Liver (tissue), 9 donors: Measurements from ENCODE around the gene TRIP13. TPM values are rescaled to one million over a fixed set of nuclear protein-coding genes. Genes with fewer than 3 reads are reported as not detected.

Experiments
- DNase-seq: peaks from one replicate; pipeline ENCODE4 v3.0.0-alpha.2; 2017; ENCODE audit warnings: low spot score
- H3K27ac ChIP-seq, 2 donors: one replicate each; pipeline ENCODE4 v1.7.0; 2013; ENCODE audit warnings: inconsistent platforms in 2 of 2, low read length in 2 of 2, control low read depth in 1 of 2, low read depth in 1 of 2, mild to moderate bottlenecking in 1 of 2
- H3K27me3 ChIP-seq, 4 donors: one replicate each; pipeline versions ENCODE4 v1.6.1 to v1.7.0; 2013; ENCODE audit warnings: low read length in 3 of 4, inconsistent platforms in 1 of 4, mild to moderate bottlenecking in 1 of 4, moderate library complexity in 1 of 4; ENCODE audit not compliant: control insufficient read depth in 4 of 4, insufficient read depth in 4 of 4
- H3K36me3 ChIP-seq, 4 donors: one replicate each; pipeline versions ENCODE4 v1.6.1 to v1.7.0; 2013; ENCODE audit warnings: low read length in 3 of 4, mild to moderate bottlenecking in 3 of 4, low read depth in 1 of 4, moderate library complexity in 1 of 4; ENCODE audit not compliant: control insufficient read depth in 4 of 4, insufficient read depth in 3 of 4
- H3K4me1 ChIP-seq, 4 donors: one replicate each; pipeline versions ENCODE4 v1.6.1 to v1.7.0; 2013; ENCODE audit warnings: low read length in 3 of 4, mild to moderate bottlenecking in 3 of 4, moderate library complexity in 1 of 4; ENCODE audit not compliant: control insufficient read depth in 4 of 4, insufficient read depth in 4 of 4
- H3K4me3 ChIP-seq, 3 donors: one replicate each; pipeline versions ENCODE4 v1.6.1 to v1.7.0; 2013; ENCODE audit warnings: low read length in 3 of 3, control low read depth in 1 of 3, low read depth in 1 of 3, mild to moderate bottlenecking in 1 of 3
- H3K9ac ChIP-seq, 2 donors: one replicate each; pipeline ENCODE4 v1.7.0; 2013; ENCODE audit warnings: low read length in 2 of 2, mild to moderate bottlenecking in 2 of 2, moderate library complexity in 2 of 2, control low read depth in 1 of 2, low read depth in 1 of 2
- H3K9me3 ChIP-seq, 4 donors: one replicate each; pipeline versions ENCODE4 v1.6.1 to v1.7.0; 2013; ENCODE audit warnings: low read length in 3 of 4; ENCODE audit not compliant: control insufficient read depth in 4 of 4
- ATF3 ChIP-seq: IDR thresholded peaks from 2 replicates; pipeline ENCODE4 v1.6.1; 2016; ENCODE audit warnings: antibody characterized with exemption
- CTCF ChIP-seq: fragments of 150-350 bp; IDR thresholded peaks from 2 replicates; pipeline ENCODE4 v1.5.1; 2017; ENCODE audit warnings: improper control_type of control experiment, low read depth, low read length; ENCODE audit not compliant: missing input control
- EGR1 ChIP-seq, 2 donors: IDR thresholded peaks; 2 replicates each; pipeline ENCODE4 v1.6.1; 2016 to 2018; ENCODE audit warnings: antibody characterized with exemption in 2 of 2, low read depth in 2 of 2
- FOXA1 ChIP-seq: IDR thresholded peaks from 2 replicates; pipeline ENCODE4 v1.6.1; 2016; ENCODE audit warnings: antibody characterized with exemption
- FOXA2 ChIP-seq: IDR thresholded peaks from 2 replicates; pipeline ENCODE4 v1.6.1; 2016; ENCODE audit warnings: antibody characterized with exemption
- GABPA ChIP-seq, 2 donors: IDR thresholded peaks in 1 of 2; conservative IDR thresholded peaks in 1 of 2; 2 replicates each; pipeline ENCODE4 v1.6.1; 2016; ENCODE audit warnings: antibody characterized with exemption in 2 of 2, mild to moderate bottlenecking in 1 of 2, moderate library complexity in 1 of 2
- HNF4A ChIP-seq, 2 donors: conservative IDR thresholded peaks; 2 replicates each; pipeline ENCODE4 v1.6.1; 2016; ENCODE audit warnings: antibody characterized with exemption in 2 of 2, mild to moderate bottlenecking in 2 of 2
- HNF4G ChIP-seq: IDR thresholded peaks from 2 replicates; pipeline ENCODE4 v1.6.1; 2016; ENCODE audit warnings: antibody characterized with exemption
- JUND ChIP-seq, 2 donors: IDR thresholded peaks; 2 replicates each; pipeline ENCODE4 v1.6.1; 2016; ENCODE audit warnings: antibody characterized with exemption in 2 of 2
- NR2F2 ChIP-seq: IDR thresholded peaks from 2 replicates; pipeline ENCODE4 v1.6.1; 2016; ENCODE audit warnings: antibody characterized with exemption
- RAD21 ChIP-seq, 2 donors: IDR thresholded peaks; 2 replicates each; pipeline ENCODE4 v1.6.1; 2016; ENCODE audit warnings: antibody characterized with exemption in 2 of 2, mild to moderate bottlenecking in 2 of 2
- SP1 ChIP-seq: IDR thresholded peaks from 2 replicates; pipeline ENCODE4 v1.6.1; 2018; ENCODE audit warnings: antibody characterized with exemption, mild to moderate bottlenecking
- TAF1 ChIP-seq: conservative IDR thresholded peaks from 2 replicates; pipeline ENCODE4 v1.6.1; 2016; ENCODE audit warnings: antibody characterized with exemption, mild to moderate bottlenecking
- YY1 ChIP-seq: IDR thresholded peaks from 2 replicates; pipeline ENCODE4 v1.6.1; 2016; ENCODE audit warnings: antibody characterized with exemption, mild to moderate bottlenecking
- WGBS: extraction: QIAGEN DNeasy Blood & Tissue Kit; methylation state at CpG from one replicate; pipeline ENCODE4 v1.1.7; 2013; 5-methylcytosine and 5-hydroxymethylcytosine counted together
- polyA plus RNA-seq, 2 donors: library from polyadenylated mRNA; stranded (reverse) in 1 of 2; unstranded in 1 of 2; fragments of 200-250 nt in 1 of 2; fragments of >200 nt in 1 of 2; fragmentation: Nextera tagmentation in 1 of 2; extraction: Ambion mirVana in 1 of 2; gene quantifications; one replicate each; pipeline versions ENCODE4 v1.2.1 to v1.2.3, GENCODE V29; 2013 to 2015
- total RNA-seq, 2 donors: library from RNA; depleted of rRNA; stranded (reverse); fragments of >200 nt; gene quantifications; one replicate each; pipeline ENCODE4 v1.2.3, GENCODE V29; 2014
- TF ChIP-seq, protein P1 (sequence below): IDR thresholded peaks from 2 replicates; pipeline ENCODE4 v1.6.1; 2016; ENCODE audit warnings: antibody characterized with exemption
- TF ChIP-seq, protein P2 (sequence below): IDR thresholded peaks from 2 replicates; pipeline ENCODE4 v1.6.1; 2016; ENCODE audit warnings: antibody characterized with exemption, mild to moderate bottlenecking
- TF ChIP-seq, protein P3 (sequence below): IDR thresholded peaks from 2 replicates; pipeline ENCODE4 v1.6.1; 2016; ENCODE audit warnings: antibody characterized with exemption
- donor health status: healthy.
- donor health status: healthy.
- donor health status: healthy.
- donor health status: healthy.
- donor health status: healthy.

TRIP13 gene
- total and polyA plus RNA-seq, 4 donors: 0.42 to 12.4 (median 0.84) TPM

- 93% methylated on average over 9 of the region's 9 CpGs for WGBS
- Histone ChIP-seq H3K9me3 (no peaks in the 10 kb centered on the region), H3K4me3 (no peak overlapping the region), H3K27me3 (no peaks in the 10 kb centered on the region), H3K36me3 (no peaks in the 10 kb centered on the region), H3K9ac (no peak overlapping the region), H3K4me1 (peaks cover 2 to 6% (median 3%) of the 10 kb centered on the region in 4 donors), H3K27ac (no peak overlapping the region)
- DNase-seq: no peak
- no peak for TF ChIP-seq FOXA2
- no peak for TF ChIP-seq HNF4G
- TF ChIP-seq CTCF: no peak
- TF ChIP-seq, protein P1, sequence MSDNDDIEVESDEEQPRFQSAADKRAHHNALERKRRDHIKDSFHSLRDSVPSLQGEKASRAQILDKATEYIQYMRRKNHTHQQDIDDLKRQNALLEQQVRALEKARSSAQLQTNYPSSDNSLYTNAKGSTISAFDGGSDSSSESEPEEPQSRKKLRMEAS: no peak
- no peak for TF ChIP-seq NR2F2
- TF ChIP-seq SP1: no peak
- TF ChIP-seq, protein P2, sequence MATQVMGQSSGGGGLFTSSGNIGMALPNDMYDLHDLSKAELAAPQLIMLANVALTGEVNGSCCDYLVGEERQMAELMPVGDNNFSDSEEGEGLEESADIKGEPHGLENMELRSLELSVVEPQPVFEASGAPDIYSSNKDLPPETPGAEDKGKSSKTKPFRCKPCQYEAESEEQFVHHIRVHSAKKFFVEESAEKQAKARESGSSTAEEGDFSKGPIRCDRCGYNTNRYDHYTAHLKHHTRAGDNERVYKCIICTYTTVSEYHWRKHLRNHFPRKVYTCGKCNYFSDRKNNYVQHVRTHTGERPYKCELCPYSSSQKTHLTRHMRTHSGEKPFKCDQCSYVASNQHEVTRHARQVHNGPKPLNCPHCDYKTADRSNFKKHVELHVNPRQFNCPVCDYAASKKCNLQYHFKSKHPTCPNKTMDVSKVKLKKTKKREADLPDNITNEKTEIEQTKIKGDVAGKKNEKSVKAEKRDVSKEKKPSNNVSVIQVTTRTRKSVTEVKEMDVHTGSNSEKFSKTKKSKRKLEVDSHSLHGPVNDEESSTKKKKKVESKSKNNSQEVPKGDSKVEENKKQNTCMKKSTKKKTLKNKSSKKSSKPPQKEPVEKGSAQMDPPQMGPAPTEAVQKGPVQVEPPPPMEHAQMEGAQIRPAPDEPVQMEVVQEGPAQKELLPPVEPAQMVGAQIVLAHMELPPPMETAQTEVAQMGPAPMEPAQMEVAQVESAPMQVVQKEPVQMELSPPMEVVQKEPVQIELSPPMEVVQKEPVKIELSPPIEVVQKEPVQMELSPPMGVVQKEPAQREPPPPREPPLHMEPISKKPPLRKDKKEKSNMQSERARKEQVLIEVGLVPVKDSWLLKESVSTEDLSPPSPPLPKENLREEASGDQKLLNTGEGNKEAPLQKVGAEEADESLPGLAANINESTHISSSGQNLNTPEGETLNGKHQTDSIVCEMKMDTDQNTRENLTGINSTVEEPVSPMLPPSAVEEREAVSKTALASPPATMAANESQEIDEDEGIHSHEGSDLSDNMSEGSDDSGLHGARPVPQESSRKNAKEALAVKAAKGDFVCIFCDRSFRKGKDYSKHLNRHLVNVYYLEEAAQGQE: no peak
- no peak for TF ChIP-seq HNF4A (conservative IDR thresholded peaks at IDR 0.05)
- TF ChIP-seq, protein P3, sequence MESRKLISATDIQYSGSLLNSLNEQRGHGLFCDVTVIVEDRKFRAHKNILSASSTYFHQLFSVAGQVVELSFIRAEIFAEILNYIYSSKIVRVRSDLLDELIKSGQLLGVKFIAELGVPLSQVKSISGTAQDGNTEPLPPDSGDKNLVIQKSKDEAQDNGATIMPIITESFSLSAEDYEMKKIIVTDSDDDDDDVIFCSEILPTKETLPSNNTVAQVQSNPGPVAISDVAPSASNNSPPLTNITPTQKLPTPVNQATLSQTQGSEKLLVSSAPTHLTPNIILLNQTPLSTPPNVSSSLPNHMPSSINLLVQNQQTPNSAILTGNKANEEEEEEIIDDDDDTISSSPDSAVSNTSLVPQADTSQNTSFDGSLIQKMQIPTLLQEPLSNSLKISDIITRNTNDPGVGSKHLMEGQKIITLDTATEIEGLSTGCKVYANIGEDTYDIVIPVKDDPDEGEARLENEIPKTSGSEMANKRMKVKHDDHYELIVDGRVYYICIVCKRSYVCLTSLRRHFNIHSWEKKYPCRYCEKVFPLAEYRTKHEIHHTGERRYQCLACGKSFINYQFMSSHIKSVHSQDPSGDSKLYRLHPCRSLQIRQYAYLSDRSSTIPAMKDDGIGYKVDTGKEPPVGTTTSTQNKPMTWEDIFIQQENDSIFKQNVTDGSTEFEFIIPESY: no peak
- TF ChIP-seq JUND (IDR thresholded peaks at IDR 0.05): no peak
- no peak for TF ChIP-seq GABPA (IDR thresholded peaks at IDR 0.05 in 1 of 2, conservative IDR thresholded peaks at IDR 0.05 in 1 of 2)
- TF ChIP-seq EGR1 (IDR thresholded peaks at IDR 0.05; ENCODE audit: low read depth in 2 of 2): no peak
- TF ChIP-seq TAF1: no peak
- no peak for TF ChIP-seq ATF3
- no peak for TF ChIP-seq RAD21 (IDR thresholded peaks at IDR 0.05)
- TF ChIP-seq FOXA1: no peak
- no peak for TF ChIP-seq YY1
Measured at GRCh38 chr5:921456-922435, 29.1 kb downstream of the TRIP13 start.
